ENCODE measurements around the gene IGF1R. TPM values are rescaled to one million over a fixed set of nuclear protein-coding genes. Genes with fewer than 3 reads are reported as not detected.

The IGF1R gene
- total and polyA plus RNA-seq, 12 donors = 8.6 to 138 (median 66.0) TPM

DNA sequence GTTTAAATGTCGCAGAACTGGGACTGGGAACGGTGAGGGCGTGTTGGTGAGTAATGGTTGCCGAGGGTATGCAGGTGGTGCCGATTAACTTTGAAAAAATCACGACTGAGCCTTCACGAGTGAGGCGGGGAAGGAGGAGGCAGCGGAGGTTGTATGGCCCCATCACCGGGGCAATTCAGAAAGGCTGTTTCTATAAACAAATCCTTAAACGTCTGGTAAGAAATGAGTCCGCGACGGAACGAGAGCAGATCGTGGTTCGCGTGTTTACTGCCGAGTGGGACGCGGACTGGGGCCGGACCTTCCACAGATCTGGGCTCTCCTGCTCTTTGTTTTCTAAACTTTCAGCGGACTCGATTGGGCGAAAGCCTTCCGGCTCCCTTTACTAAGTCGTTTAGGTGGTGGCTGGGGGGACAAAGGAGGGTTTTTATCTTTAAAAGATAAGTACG, 2.7 kb downstream of the IGF1R start:
- peak in 6 of 7 donors; percentile 35 to 74 (median 56) for DNase-seq
- WGBS, 4 donors = 2 to 5% (median 4%) methylated on average over 28 of the region's 28 CpGs
- intact Hi-C loops (cut with DNase I) = loop anchor here in 1 of 2 donors (10.0 kb wide), 1 partner anchor 124 kb away; no protein-coding TSS in a partner anchor
- Histone ChIP-seq H3K4me3 (peak overlapping the region; percentile 86 to 98 (median 90)), H3K9me3 (replicated peaks in 1 of 3) (no peaks in the 10 kb centered on the region), H3K27me3 (peaks cover under 1% of the 10 kb centered on the region), H3K4me1 (replicated peaks in 1 of 2) (peaks cover 0 to 31% of the 10 kb centered on the region in 2 donors), H3K27ac (peak overlapping the region; percentile 66 to 94 (median 85)), H3K36me3 (replicated peaks in 1 of 2) (no peaks in the 10 kb centered on the region)
- TF ChIP-seq, protein P1, sequence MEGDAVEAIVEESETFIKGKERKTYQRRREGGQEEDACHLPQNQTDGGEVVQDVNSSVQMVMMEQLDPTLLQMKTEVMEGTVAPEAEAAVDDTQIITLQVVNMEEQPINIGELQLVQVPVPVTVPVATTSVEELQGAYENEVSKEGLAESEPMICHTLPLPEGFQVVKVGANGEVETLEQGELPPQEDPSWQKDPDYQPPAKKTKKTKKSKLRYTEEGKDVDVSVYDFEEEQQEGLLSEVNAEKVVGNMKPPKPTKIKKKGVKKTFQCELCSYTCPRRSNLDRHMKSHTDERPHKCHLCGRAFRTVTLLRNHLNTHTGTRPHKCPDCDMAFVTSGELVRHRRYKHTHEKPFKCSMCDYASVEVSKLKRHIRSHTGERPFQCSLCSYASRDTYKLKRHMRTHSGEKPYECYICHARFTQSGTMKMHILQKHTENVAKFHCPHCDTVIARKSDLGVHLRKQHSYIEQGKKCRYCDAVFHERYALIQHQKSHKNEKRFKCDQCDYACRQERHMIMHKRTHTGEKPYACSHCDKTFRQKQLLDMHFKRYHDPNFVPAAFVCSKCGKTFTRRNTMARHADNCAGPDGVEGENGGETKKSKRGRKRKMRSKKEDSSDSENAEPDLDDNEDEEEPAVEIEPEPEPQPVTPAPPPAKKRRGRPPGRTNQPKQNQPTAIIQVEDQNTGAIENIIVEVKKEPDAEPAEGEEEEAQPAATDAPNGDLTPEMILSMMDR (IDR thresholded peaks at IDR 0.05) = no peak
- peak in 1 of 2 donors; percentile 34 for TF ChIP-seq POLR2A (IDR thresholded peaks at IDR 0.05)

DNA sequence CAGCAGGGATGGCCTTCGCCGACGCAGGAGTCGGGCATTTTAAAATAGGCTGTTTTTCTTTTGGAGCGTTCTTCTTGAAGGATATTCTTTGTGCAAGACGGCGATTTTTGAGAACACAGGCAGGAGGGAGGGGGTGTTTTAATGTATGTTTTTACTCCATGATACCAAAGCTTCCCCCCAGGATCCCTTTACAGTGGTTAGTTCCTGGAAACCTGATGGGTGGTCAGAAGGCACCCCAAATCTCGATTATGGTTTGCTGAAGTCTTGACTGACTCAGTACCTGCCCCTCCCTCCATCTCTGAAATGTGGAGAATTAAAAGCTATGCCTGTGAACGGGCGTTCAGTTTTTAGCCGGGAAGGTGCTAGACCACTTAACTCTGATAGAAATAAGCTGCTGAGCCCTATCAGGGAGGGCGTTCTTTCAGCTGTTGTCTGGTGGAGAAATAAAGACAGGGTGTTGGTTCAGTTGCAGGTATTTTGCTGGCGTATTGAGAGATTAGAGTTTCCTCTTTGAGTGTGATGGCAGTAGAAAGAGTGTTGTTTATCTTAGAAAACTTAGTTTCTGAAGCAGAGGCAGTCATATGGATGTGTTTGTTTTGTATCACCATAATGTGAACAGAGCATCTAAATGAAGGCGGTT, 3.4 kb downstream of the IGF1R start:
- H3K27ac ChIP-seq = peak overlapping the region; percentile 66 to 94 (median 85)
- intact Hi-C loops (cut with DNase I) = loop anchor here in 1 of 2 donors (10.0 kb wide), 1 partner anchor 123 kb away; no protein-coding TSS in a partner anchor

DNA sequence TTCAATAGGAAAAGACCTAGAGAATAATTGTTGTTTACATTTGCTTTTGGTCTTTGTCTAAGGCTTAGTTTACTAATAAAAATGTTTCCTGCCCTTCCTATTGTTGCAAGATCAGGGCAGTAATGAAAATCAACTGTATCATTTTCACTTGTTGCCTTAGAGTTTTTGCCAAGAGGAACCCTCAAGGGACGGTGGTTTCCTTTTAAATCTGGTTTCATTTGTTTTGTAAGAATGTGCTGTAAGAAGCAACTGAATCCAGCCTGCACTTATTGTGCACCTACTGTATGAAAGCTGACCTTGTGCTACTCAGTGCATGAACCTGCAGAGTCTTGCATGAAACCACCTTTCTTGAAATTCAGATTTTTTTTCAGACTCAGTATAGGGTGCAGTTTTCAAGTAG, 5.3 kb downstream of the IGF1R start:
- peaks cover 0 to 31% of the 10 kb centered on the region in 2 donors for H3K4me1 ChIP-seq (replicated peaks in 1 of 2)
- no peaks in the 10 kb centered on the region for H3K9me3 ChIP-seq (replicated peaks in 1 of 3)
- 22 to 31% (median 27%) methylated on average over 1 of the region's 1 CpG for WGBS, 4 donors
- TF ChIP-seq POLR2A (IDR thresholded peaks at IDR 0.05) = no peak
- intact Hi-C loops (cut with DNase I) = loop anchor here in 1 of 2 donors (10.0 kb wide), 1 partner anchor 121 kb away; no protein-coding TSS in a partner anchor
- H3K27ac ChIP-seq = peak overlapping the region in 1 of 5 donors; percentile 4
- DNase-seq = no peak
- H3K36me3 ChIP-seq (replicated peaks in 1 of 2) = no peaks in the 10 kb centered on the region
- H3K27me3 ChIP-seq = no peaks in the 10 kb centered on the region
- H3K4me3 ChIP-seq = no peak overlapping the region

More for the DNA sequence above, 3.4 kb downstream of the IGF1R start:
- peak in 1 of 2 donors; percentile 16 for TF ChIP-seq POLR2A (IDR thresholded peaks at IDR 0.05)
- TF ChIP-seq, protein P1 (IDR thresholded peaks at IDR 0.05) = no peak
- Histone ChIP-seq H3K9me3 (replicated peaks in 1 of 3) (no peaks in the 10 kb centered on the region), H3K4me1 (replicated peaks in 1 of 2) (peaks cover 0 to 30% of the 10 kb centered on the region in 2 donors), H3K36me3 (replicated peaks in 1 of 2) (no peaks in the 10 kb centered on the region), H3K27me3 (no peaks in the 10 kb centered on the region), H3K4me3 (peak overlapping the region; percentile 86 to 98 (median 90))
- WGBS, 4 donors = 10 to 21% (median 15%) methylated on average over 14 of the region's 14 CpGs
- peak in 2 of 7 donors; percentile 31 to 37 for DNase-seq

DNA sequence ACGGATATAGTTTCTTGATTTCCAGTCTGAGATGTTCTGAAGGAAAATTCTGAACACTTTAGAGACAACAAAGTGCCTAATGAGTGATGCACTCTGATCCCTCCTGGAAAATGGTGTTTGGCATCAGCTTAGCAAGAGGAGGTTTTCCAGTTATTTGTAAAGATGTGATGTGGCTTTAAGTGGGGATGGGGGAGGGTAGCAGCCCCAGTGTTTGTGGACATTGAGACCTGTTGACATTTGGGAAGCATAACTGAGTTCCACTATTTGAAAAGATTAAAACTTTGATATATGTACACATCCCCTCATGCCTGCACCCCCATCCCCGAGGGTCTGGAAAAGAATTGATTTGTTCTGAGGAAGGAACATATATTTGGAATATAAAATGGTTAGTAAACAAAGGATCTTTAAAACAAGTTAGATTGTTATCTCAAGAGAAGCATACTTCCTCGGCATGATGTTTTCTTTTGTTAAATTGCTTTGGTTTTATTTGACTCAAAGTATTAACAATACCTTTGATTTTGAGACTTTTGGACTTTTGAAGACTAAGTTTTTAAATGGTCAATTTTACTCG, 6.5 kb downstream of the IGF1R start:
- intact Hi-C loops (cut with DNase I) = loop anchor here in 1 of 2 donors (10.0 kb wide), 1 partner anchor 120 kb away; no protein-coding TSS in a partner anchor
- Histone ChIP-seq H3K36me3 (replicated peaks in 1 of 2) (no peaks in the 10 kb centered on the region), H3K27ac (no peak overlapping the region), H3K9me3 (replicated peaks in 1 of 3) (no peaks in the 10 kb centered on the region), H3K27me3 (no peaks in the 10 kb centered on the region), H3K4me1 (replicated peaks in 1 of 2) (peaks cover 6 to 38% of the 10 kb centered on the region in 2 donors), H3K4me3 (no peak overlapping the region)
- 65 to 73% (median 68%) methylated on average over 4 of the region's 4 CpGs for WGBS, 4 donors
- DNase-seq = no peak
- no peak for TF ChIP-seq POLR2A (IDR thresholded peaks at IDR 0.05)
- TF ChIP-seq, protein P1 (IDR thresholded peaks at IDR 0.05) = no peak

Data from adrenal gland (tissue), 12 donors.